Neuronal stem cell (in vitro differentiated cells): ENCODE data around the gene SMIM28.
A peak's percentile ranks its signal among the peaks of the same experiment; 100 is the strongest.

ENCODE experiments used
- DNase-seq: peaks from one replicate; pipeline ENCODE4 v3.0.0-alpha.2; 2013; ENCODE audit warnings: low spot score
- H2AFZ ChIP-seq: one replicate; pipeline ENCODE4 v1.6.1; 2013; ENCODE audit warnings: mild to moderate bottlenecking, low read length, inconsistent platforms
- H2AK5ac ChIP-seq: 2 replicates; pipeline ENCODE4 v1.6.1; 2013; ENCODE audit warnings: low read depth, mild to moderate bottlenecking, inconsistent platforms, low read length, moderate library complexity, mixed read lengths
- H2BK120ac ChIP-seq: 2 replicates; pipeline ENCODE4 v1.6.1; 2013; ENCODE audit warnings: low read depth, mild to moderate bottlenecking, inconsistent platforms, low read length, moderate library complexity, mixed read lengths
- H2BK12ac ChIP-seq: one replicate; pipeline ENCODE4 v1.6.1; 2013; ENCODE audit warnings: low read length, inconsistent platforms
- H2BK15ac ChIP-seq: 2 replicates; pipeline ENCODE4 v1.6.1; 2013; ENCODE audit warnings: mild to moderate bottlenecking, low read length, inconsistent platforms, mixed read lengths
- H2BK5ac ChIP-seq: one replicate; pipeline ENCODE4 v1.6.1; 2013; ENCODE audit warnings: inconsistent platforms, mild to moderate bottlenecking, low read length, moderate library complexity
- H3K14ac ChIP-seq: one replicate; pipeline ENCODE4 v1.6.1; 2013; ENCODE audit warnings: low read length, inconsistent platforms
- H3K18ac ChIP-seq: 2 replicates; pipeline ENCODE4 v1.6.1; 2013; ENCODE audit warnings: low read length, inconsistent platforms
- H3K23ac ChIP-seq: 2 replicates; pipeline ENCODE4 v1.6.1; 2013; ENCODE audit warnings: low read depth, mild to moderate bottlenecking, mixed read lengths, low read length, inconsistent platforms; ENCODE audit not compliant: poor library complexity
- H3K27ac ChIP-seq: replicated peaks from 3 replicates; pipeline ENCODE4 v1.5.1; 2013; ENCODE audit warnings: low read length, inconsistent platforms
- H3K27me3 ChIP-seq, 3 experiments: 2 replicates each; pipeline ENCODE4 v1.6.1; 2013; ENCODE audit warnings: low read length in 3 of 3, mild to moderate bottlenecking in 2 of 3, inconsistent platforms in 1 of 3, low read depth in 1 of 3, mixed read lengths in 1 of 3, moderate library complexity in 1 of 3; ENCODE audit not compliant: control insufficient read depth in 3 of 3, insufficient read depth in 3 of 3
- H3K36me3 ChIP-seq, 2 donors: replicated peaks in 1 of 2; 2 replicates each; pipeline ENCODE4 v1.6.1; 2013; ENCODE audit warnings: low read length in 2 of 2; ENCODE audit not compliant: control insufficient read depth in 2 of 2, insufficient read depth in 2 of 2
- H3K4ac ChIP-seq: 2 replicates; pipeline ENCODE4 v1.6.1; 2013; ENCODE audit warnings: inconsistent platforms, mild to moderate bottlenecking, low read length, moderate library complexity
- H3K4me1 ChIP-seq, 2 donors: 1 replicate in 1 of 2; 2 replicates in 1 of 2; pipeline ENCODE4 v1.6.1; 2013; ENCODE audit warnings: low read length in 2 of 2, low read depth in 1 of 2; ENCODE audit not compliant: control insufficient read depth in 2 of 2, insufficient read depth in 1 of 2
- H3K4me2 ChIP-seq: one replicate; pipeline ENCODE4 v1.6.1; 2013; ENCODE audit warnings: mild to moderate bottlenecking, low read length, inconsistent platforms; ENCODE audit not compliant: insufficient read depth, poor library complexity, severe bottlenecking
- H3K4me3 ChIP-seq, 2 donors: 2 replicates each; pipeline ENCODE4 v1.5.1; 2013; ENCODE audit warnings: low read length in 2 of 2, mild to moderate bottlenecking in 2 of 2, inconsistent platforms in 1 of 2, moderate library complexity in 1 of 2
- H3K79me1 ChIP-seq: one replicate; pipeline ENCODE4 v1.6.1; 2013; ENCODE audit warnings: low read depth, mild to moderate bottlenecking, inconsistent platforms, low read length, moderate library complexity
- H3K9ac ChIP-seq: one replicate; pipeline ENCODE4 v1.6.1; 2013; ENCODE audit warnings: mild to moderate bottlenecking, low read depth, low read length, inconsistent platforms; ENCODE audit not compliant: poor library complexity
- H3K9me3 ChIP-seq, 2 donors: replicated peaks in 1 of 2; 2 replicates each; pipeline versions ENCODE3 to v1.6.1; 2013; ENCODE audit warnings: low read length in 2 of 2, mild to moderate bottlenecking in 2 of 2, inconsistent platforms in 1 of 2, low read depth in 1 of 2, mixed read lengths in 1 of 2, moderate library complexity in 1 of 2; ENCODE audit not compliant: control insufficient read depth in 2 of 2, insufficient read depth in 1 of 2
- H4K8ac ChIP-seq: one replicate; pipeline ENCODE4 v1.6.1; 2013; ENCODE audit warnings: low read depth, mild to moderate bottlenecking, inconsistent platforms, low read length, moderate library complexity
- H4K91ac ChIP-seq: one replicate; pipeline ENCODE4 v1.6.1; 2013; ENCODE audit warnings: low read length, low read depth, mild to moderate bottlenecking, inconsistent platforms; ENCODE audit not compliant: poor library complexity
- WGBS, 2 donors: extraction: QIAGEN DNeasy Blood & Tissue Kit; methylation state at CpG; one replicate each; pipeline ENCODE4 v1.1.7; 2013; ENCODE audit warnings: missing lambda C conversion rate in 2 of 2, mixed read lengths in 1 of 2; ENCODE audit not compliant: insufficient read length in 2 of 2, insufficient replicate concordance in 1 of 2; ENCODE audit errors: extremely low coverage in 2 of 2; 5-methylcytosine and 5-hydroxymethylcytosine counted together

Gene SMIM28

GRCh38 chr6:138377042-138377441 lies 663 bp upstream of the SMIM28 start:
- DNase-seq = no peak
- Histone ChIP-seq H2BK15ac (no peak overlapping the region), H2BK12ac (no peak overlapping the region), H2BK5ac (no peak overlapping the region), H3K9me3 (no peaks in the 10 kb centered on the region), H3K4me2 (no peak overlapping the region), H3K23ac (no peak overlapping the region), H3K4ac (no peak overlapping the region), H3K4me1 (no peaks in the 10 kb centered on the region), H3K36me3 (no peaks in the 10 kb centered on the region), H3K18ac (no peak overlapping the region), H2AFZ (no peak overlapping the region), H3K27ac (no peak overlapping the region), H2AK5ac (no peak overlapping the region), H4K91ac (no peak overlapping the region), H2BK120ac (no peak overlapping the region), H3K14ac (no peak overlapping the region), H3K79me1 (no peaks in the 10 kb centered on the region), H3K9ac (no peak overlapping the region), H4K8ac (no peak overlapping the region), H3K4me3 (no peak overlapping the region), H3K27me3 (peaks cover 0 to 4% (median 0%) of the 10 kb centered on the region in 3 experiments)

- Histone ChIP-seq H3K23ac (no peak overlapping the region), H4K8ac (no peak overlapping the region), H3K4me2 (no peak overlapping the region), H3K4me3 (no peak overlapping the region), H2BK15ac (no peak overlapping the region), H4K91ac (no peak overlapping the region), H3K4me1 (no peaks in the 10 kb centered on the region), H2AFZ (no peak overlapping the region), H3K14ac (no peak overlapping the region), H3K27ac (no peak overlapping the region), H2BK5ac (no peak overlapping the region), H3K36me3 (no peaks in the 10 kb centered on the region), H3K9me3 (no peaks in the 10 kb centered on the region), H2BK120ac (no peak overlapping the region), H2BK12ac (no peak overlapping the region), H2AK5ac (no peak overlapping the region), H3K18ac (no peak overlapping the region), H3K9ac (no peak overlapping the region), H3K4ac (no peak overlapping the region), H3K27me3 (peaks cover 0 to 4% (median 0%) of the 10 kb centered on the region in 3 experiments), H3K79me1 (peaks cover 1% of the 10 kb centered on the region)
- no peak for DNase-seq
- no CpG with 5 or more reads among the region's 4 CpGs for WGBS, 2 donors
Measured at GRCh38 chr6:138378463-138378862, 758 bp downstream of the SMIM28 start.

- peak overlapping the region; percentile 75 for H3K23ac ChIP-seq
- H3K4me3 ChIP-seq = no peak overlapping the region
- H2AFZ ChIP-seq = no peak overlapping the region
- H2BK15ac ChIP-seq = no peak overlapping the region
- H2BK12ac ChIP-seq = no peak overlapping the region
- no peak overlapping the region for H4K8ac ChIP-seq
- no peak for DNase-seq
- H3K9ac ChIP-seq = no peak overlapping the region
- no peak overlapping the region for H3K27ac ChIP-seq
- H2BK5ac ChIP-seq = no peak overlapping the region
- H3K14ac ChIP-seq = no peak overlapping the region
- H3K79me1 ChIP-seq = peaks cover 1% of the 10 kb centered on the region
- WGBS, 2 donors = no CpG with 5 or more reads among the region's 8 CpGs
- H3K9me3 ChIP-seq = no peaks in the 10 kb centered on the region
- no peak overlapping the region for H2BK120ac ChIP-seq
- H3K4ac ChIP-seq = no peak overlapping the region
- no peak overlapping the region for H3K18ac ChIP-seq
- no peaks in the 10 kb centered on the region for H3K36me3 ChIP-seq
- peaks cover 0 to 2% (median 0%) of the 10 kb centered on the region in 3 experiments for H3K27me3 ChIP-seq
- H4K91ac ChIP-seq = no peak overlapping the region
- no peak overlapping the region for H2AK5ac ChIP-seq
- peaks cover 0 to 1% of the 10 kb centered on the region in 2 donors for H3K4me1 ChIP-seq
- H3K4me2 ChIP-seq = no peak overlapping the region
Measured at GRCh38 chr6:138382498-138383265, 5.0 kb downstream of the SMIM28 start.

- Histone ChIP-seq H3K14ac (no peak overlapping the region), H3K9me3 (no peaks in the 10 kb centered on the region), H2BK15ac (no peak overlapping the region), H2AK5ac (no peak overlapping the region), H2BK5ac (no peak overlapping the region), H3K18ac (no peak overlapping the region), H3K4ac (no peak overlapping the region), H3K4me1 (peaks cover 0 to 1% of the 10 kb centered on the region in 2 donors), H3K27ac (no peak overlapping the region), H3K4me3 (no peak overlapping the region), H3K9ac (no peak overlapping the region), H4K91ac (no peak overlapping the region), H3K79me1 (peaks cover 1% of the 10 kb centered on the region), H2BK12ac (no peak overlapping the region), H3K23ac (no peak overlapping the region), H3K27me3 (peaks cover 0 to 10% (median 0%) of the 10 kb centered on the region in 3 experiments), H2AFZ (no peak overlapping the region), H3K4me2 (no peak overlapping the region), H2BK120ac (no peak overlapping the region), H3K36me3 (no peaks in the 10 kb centered on the region), H4K8ac (no peak overlapping the region)
- no CpG with 5 or more reads among the region's 3 CpGs for WGBS, 2 donors
- no peak for DNase-seq
Measured at GRCh38 chr6:138383776-138384175, 6.1 kb downstream of the SMIM28 start.
